Caco-2 (cell line): ENCODE measurements around the gene LENG1. TPM values are rescaled to one million over a fixed set of nuclear protein-coding genes. Genes with fewer than 3 reads are reported as not detected.

ENCODE experiments used
- BruUV-seq: library from RNA; stranded (reverse); fragments of 400-500 nt; replicated peaks from 2 replicates; lab custom pipeline; 2021; lab: Mats Ljungman, UMichigan
- CTCF ChIA-PET: fragments of 300-600 bp; sonication (Branson Sonifier 250); formaldehyde crosslinking; loops from one replicate; lab custom pipeline; 2022; ENCODE audit warnings: antibody characterized with exemption; lab: Charles Lee
- POLR2A ChIA-PET: fragments of 300-600 bp; sonication (Branson Sonifier 250); formaldehyde crosslinking; loops from one replicate; lab custom pipeline; 2022; ENCODE audit warnings: antibody characterized with exemption; lab: Charles Lee
- DNase-seq, 2 experiments: peaks; one replicate each; pipeline versions ENCODE4 v3.0.0 to v3.0.0-alpha.2; 2020 to 2022
- H3K27me3 ChIP-seq: replicated peaks from 2 replicates; pipeline ENCODE4 v1.6.0; 2011; ENCODE audit warnings: low read length; ENCODE audit not compliant: control insufficient read depth, insufficient read depth
- H3K36me3 ChIP-seq: 2 replicates; pipeline ENCODE4 v1.5.1; 2011; ENCODE audit warnings: low read length; ENCODE audit not compliant: control insufficient read depth, insufficient read depth
- H3K4me1 ChIP-seq: fragments of 250-450 bp; sonication (Bioruptor Pico); 2 replicates; pipeline ENCODE4 v1.5.1; 2020; ENCODE audit warnings: mild to moderate bottlenecking
- H3K4me3 ChIP-seq: 2 replicates; pipeline ENCODE4 v1.5.1; 2011; ENCODE audit warnings: low read depth, mild to moderate bottlenecking, control low read depth, low read length
- H3K9me3 ChIP-seq: fragments of 250-450 bp; sonication (Bioruptor Pico); 2 replicates; pipeline ENCODE4 v1.5.1; 2020; ENCODE audit warnings: mild to moderate bottlenecking, moderate library complexity
- H3K27ac Mint-ChIP-seq: one replicate; pipeline ENCODE4 v1.8.0; 2022; ENCODE audit warnings: mixed read lengths; ENCODE audit not compliant: unreplicated experiment
- H3K27me3 Mint-ChIP-seq: one replicate; pipeline ENCODE4 v1.8.0; 2022; ENCODE audit warnings: mixed read lengths; ENCODE audit not compliant: insufficient read depth, unreplicated experiment
- H3K36me3 Mint-ChIP-seq: one replicate; pipeline ENCODE4 v1.8.0; 2022; ENCODE audit warnings: mild to moderate bottlenecking, mixed read lengths; ENCODE audit not compliant: insufficient read depth, unreplicated experiment
- H3K4me1 Mint-ChIP-seq: one replicate; pipeline ENCODE4 v1.8.0; 2022; ENCODE audit warnings: low read depth, mixed read lengths; ENCODE audit not compliant: unreplicated experiment
- H3K4me3 Mint-ChIP-seq: one replicate; pipeline ENCODE4 v1.8.0; 2022; ENCODE audit warnings: mild to moderate bottlenecking, moderate library complexity, mixed read lengths; ENCODE audit not compliant: unreplicated experiment
- H3K9me3 Mint-ChIP-seq: one replicate; pipeline ENCODE4 v1.8.0; 2022; ENCODE audit warnings: mixed read lengths; ENCODE audit not compliant: unreplicated experiment
- intact Hi-C: fragments of 100-400 bp; cut with micrococcal nuclease; formaldehyde crosslinking; loops from one replicate; pipeline ENCODE4 v1.10.0; 2022; ENCODE audit not compliant: unreplicated experiment
- total RNA-seq: library from RNA; stranded (reverse); gene quantifications from 2 replicates; pipeline ENCODE4 v1.2.3, GENCODE V29; 2022
- TF ChIP-seq, protein P1 (sequence below), 2 experiments: fragments of 200-600 bp in 1 of 2; IDR thresholded peaks; 1 replicate in 1 of 2; 2 replicates in 1 of 2; pipeline versions ENCODE4 v1.5.1 to v1.8.0; 2011 to 2022; ENCODE audit warnings: antibody characterized with exemption in 1 of 2, control low read depth in 1 of 2, inconsistent platforms in 1 of 2, low read depth in 1 of 2, low read length in 1 of 2, mild to moderate bottlenecking in 1 of 2, moderate library complexity in 1 of 2; ENCODE audit not compliant: insufficient read depth in 1 of 2, severe bottlenecking in 1 of 2, unreplicated experiment in 1 of 2

Gene LENG1
- total RNA-seq, 1 experiment from 2014 or later: 6.9 TPM

DNA sequence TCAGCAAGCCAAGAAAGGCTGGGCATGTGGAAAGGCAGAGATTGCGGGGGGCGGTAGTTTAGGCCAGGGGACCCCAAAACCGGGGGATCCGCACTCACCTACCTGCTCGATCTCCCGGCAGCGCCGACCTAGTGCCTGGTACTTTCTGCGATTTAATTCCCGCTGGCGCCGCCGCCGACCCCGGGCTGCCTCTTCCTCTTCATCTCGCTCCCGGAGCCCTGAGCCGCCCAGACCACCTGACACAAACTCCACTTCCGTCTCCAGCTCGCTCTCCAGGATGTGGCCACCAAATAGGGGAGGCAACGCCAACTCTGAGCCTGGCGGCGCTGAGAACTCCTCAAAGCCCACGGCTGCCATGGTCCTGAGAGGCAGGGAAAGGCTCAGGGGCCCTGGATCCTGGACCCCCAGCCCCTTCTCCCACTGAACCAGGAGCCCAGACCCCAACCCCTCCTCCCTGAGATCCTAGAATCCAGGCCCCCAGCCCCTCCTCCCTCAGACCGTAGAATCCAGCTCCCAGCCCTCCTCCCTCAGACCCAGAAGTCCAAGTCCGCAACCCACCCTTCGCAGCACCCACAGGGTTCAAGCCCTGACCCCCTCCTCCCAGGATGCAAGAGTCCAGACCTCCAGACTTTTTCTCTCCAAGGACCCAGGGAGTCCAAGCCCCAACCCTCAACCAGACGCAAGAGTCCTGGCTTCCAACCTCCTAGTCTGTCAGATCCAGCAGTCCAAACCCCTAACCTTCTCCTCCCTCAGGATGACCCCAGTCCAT is 45.0 kb downstream of the LENG1 start:
- Mint-ChIP-seq H3K27ac (peak overlapping the region; percentile 96), H3K9me3 (no peaks in the 10 kb centered on the region), H3K27me3 (no peaks in the 10 kb centered on the region), H3K4me1 (peaks cover 16% of the 10 kb centered on the region), H3K36me3 (peaks cover 65% of the 10 kb centered on the region), H3K4me3 (peak overlapping the region; percentile 95)
- no peak for DNase-seq
- H3K4me1 ChIP-seq: 0 out of 2 replicates have a peak, but pooled peaks cover 7% of the 10 kb centered on the region
- peak overlapping the region; percentile 43 for H3K4me3 ChIP-seq
- no peaks in the 10 kb centered on the region for H3K27me3 ChIP-seq
- intact Hi-C loops: loop anchor here (1.0 kb wide), 3 partner anchors 12 to 76 kb away; partner anchors contain the start of genes CNOT3 and NDUFA3
- H3K36me3 ChIP-seq: peaks cover 1% of the 10 kb centered on the region
- ChIA-PET CTCF (interaction anchor here (0.6 to 1.2 kb wide), 4 partner anchors 8 to 1517 kb away, joined by 3 to 5 read pairs (median 4); partner anchors contain the start of gene CNOT3), POLR2A (interaction anchor here (0.6 to 2.9 kb wide), 4 partner anchors 11 to 50 kb away, joined by 3 to 31 read pairs (median 4); partner anchors contain the start of genes CNOT3 and LENG1)
- TF ChIP-seq, protein P1, sequence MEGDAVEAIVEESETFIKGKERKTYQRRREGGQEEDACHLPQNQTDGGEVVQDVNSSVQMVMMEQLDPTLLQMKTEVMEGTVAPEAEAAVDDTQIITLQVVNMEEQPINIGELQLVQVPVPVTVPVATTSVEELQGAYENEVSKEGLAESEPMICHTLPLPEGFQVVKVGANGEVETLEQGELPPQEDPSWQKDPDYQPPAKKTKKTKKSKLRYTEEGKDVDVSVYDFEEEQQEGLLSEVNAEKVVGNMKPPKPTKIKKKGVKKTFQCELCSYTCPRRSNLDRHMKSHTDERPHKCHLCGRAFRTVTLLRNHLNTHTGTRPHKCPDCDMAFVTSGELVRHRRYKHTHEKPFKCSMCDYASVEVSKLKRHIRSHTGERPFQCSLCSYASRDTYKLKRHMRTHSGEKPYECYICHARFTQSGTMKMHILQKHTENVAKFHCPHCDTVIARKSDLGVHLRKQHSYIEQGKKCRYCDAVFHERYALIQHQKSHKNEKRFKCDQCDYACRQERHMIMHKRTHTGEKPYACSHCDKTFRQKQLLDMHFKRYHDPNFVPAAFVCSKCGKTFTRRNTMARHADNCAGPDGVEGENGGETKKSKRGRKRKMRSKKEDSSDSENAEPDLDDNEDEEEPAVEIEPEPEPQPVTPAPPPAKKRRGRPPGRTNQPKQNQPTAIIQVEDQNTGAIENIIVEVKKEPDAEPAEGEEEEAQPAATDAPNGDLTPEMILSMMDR (IDR thresholded peaks at IDR 0.05; ENCODE audit: insufficient read depth in 1 of 2, low read depth in 1 of 2, low read length in 1 of 2, severe bottlenecking in 1 of 2, unreplicated experiment in 1 of 2): no peak
- BruUV-seq: no TSS peak
- no peaks in the 10 kb centered on the region for H3K9me3 ChIP-seq

DNA sequence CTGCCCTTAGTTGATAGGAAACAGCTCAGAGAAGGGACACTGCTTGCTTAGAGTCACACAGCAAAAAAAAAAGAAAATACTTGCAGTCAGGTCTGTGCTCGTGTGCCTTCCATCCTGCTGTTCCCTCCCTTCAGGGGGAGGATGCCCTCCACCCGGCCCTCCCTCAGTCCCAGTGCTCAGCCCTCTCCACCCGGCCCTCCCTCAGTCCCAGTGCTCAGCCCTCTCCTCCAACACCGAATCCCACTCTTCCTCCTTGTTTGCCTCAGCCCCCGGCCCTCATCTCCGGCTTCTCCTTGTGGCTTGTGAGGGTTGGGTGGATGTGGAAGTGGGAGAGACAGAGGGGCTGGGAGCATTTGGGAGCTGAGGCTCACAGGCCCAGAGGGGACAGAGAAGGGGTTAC is 49.9 kb downstream of the LENG1 start:
- Histone ChIP-seq H3K27me3 (no peaks in the 10 kb centered on the region), H3K4me1 (0 out of 2 replicates have a peak, but pooled peaks cover 4% of the 10 kb centered on the region), H3K36me3 (peaks cover 4% of the 10 kb centered on the region), H3K4me3 (no peak overlapping the region), H3K9me3 (no peaks in the 10 kb centered on the region)
- Mint-ChIP-seq H3K27ac (peak overlapping the region; percentile 29), H3K9me3 (no peaks in the 10 kb centered on the region), H3K36me3 (peaks cover 82% of the 10 kb centered on the region), H3K4me3 (no peak overlapping the region), H3K27me3 (no peaks in the 10 kb centered on the region), H3K4me1 (peaks cover 16% of the 10 kb centered on the region)
- POLR2A ChIA-PET: no interaction called here
- no TSS peak for BruUV-seq
- DNase-seq: no peak
- TF ChIP-seq, protein P1 (IDR thresholded peaks at IDR 0.05; ENCODE audit: insufficient read depth in 1 of 2, low read depth in 1 of 2, low read length in 1 of 2, severe bottlenecking in 1 of 2, unreplicated experiment in 1 of 2): no peak
- CTCF ChIA-PET: no interaction called here
- intact Hi-C loops: no loop called here

DNA sequence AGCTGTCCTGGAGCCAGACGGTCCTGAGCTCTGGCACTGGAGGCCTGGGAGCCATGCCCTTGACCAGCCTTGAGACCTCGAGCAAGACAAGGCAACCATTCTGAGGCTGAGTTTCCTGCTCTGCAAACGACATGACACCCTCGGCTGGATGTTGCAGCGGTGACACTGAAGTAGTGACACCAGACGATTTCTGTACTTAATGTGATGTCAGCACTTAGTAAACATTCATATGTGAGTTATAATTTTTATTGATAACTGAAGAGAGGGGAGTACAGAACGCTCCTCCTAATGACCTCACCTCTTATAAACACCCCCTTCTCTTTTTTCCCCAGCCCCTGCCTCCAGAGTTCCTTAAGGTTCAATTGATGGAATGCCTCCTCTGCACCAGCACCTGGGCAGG is 51.0 kb downstream of the LENG1 start:
- H3K36me3 Mint-ChIP-seq: peaks cover 71% of the 10 kb centered on the region
- no peak for DNase-seq
- CTCF ChIA-PET: no interaction called here
- POLR2A ChIA-PET: no interaction called here
- no peak overlapping the region for H3K4me3 Mint-ChIP-seq
- no peaks in the 10 kb centered on the region for H3K27me3 ChIP-seq
- TF ChIP-seq, protein P1 (IDR thresholded peaks at IDR 0.05; ENCODE audit: insufficient read depth in 1 of 2, low read depth in 1 of 2, low read length in 1 of 2, severe bottlenecking in 1 of 2, unreplicated experiment in 1 of 2): no peak
- no peaks in the 10 kb centered on the region for H3K27me3 Mint-ChIP-seq
- H3K9me3 Mint-ChIP-seq: no peaks in the 10 kb centered on the region
- H3K9me3 ChIP-seq: no peaks in the 10 kb centered on the region
- H3K4me3 ChIP-seq: no peak overlapping the region
- peaks cover 4% of the 10 kb centered on the region for H3K36me3 ChIP-seq
- H3K27ac Mint-ChIP-seq: no peak overlapping the region
- peaks cover 13% of the 10 kb centered on the region for H3K4me1 Mint-ChIP-seq
- intact Hi-C loops: no loop called here
- no peaks in the 10 kb centered on the region for H3K4me1 ChIP-seq
- BruUV-seq: no TSS peak
